A673 (cell line): ENCODE data around the gene SIRPB2. TPM values are rescaled to one million over a fixed set of nuclear protein-coding genes. Genes with fewer than 3 reads are reported as not detected.
A peak's percentile ranks its signal among the peaks of the same experiment; 100 is the strongest.

Experiments used
- BruUV-seq: library from RNA; stranded (reverse); fragments of 400-500 nt; replicated peaks from 2 replicates; lab custom pipeline; 2021; lab: Mats Ljungman, UMichigan
- CTCF ChIA-PET: fragments of 300-600 bp; sonication (Branson Sonifier 250); formaldehyde crosslinking; loops from one replicate; lab custom pipeline; 2022; ENCODE audit warnings: antibody characterized with exemption; lab: Charles Lee
- POLR2A ChIA-PET: fragments of 300-600 bp; sonication (Branson Sonifier 250); formaldehyde crosslinking; loops from one replicate; lab custom pipeline; 2022; ENCODE audit warnings: antibody characterized with exemption; ENCODE audit not compliant: low non-redundant PET; lab: Charles Lee
- DNase-seq: peaks from one replicate; pipeline ENCODE4 v3.0.0-alpha.2; 2015; ENCODE audit warnings: low spot score
- H3K27ac ChIP-seq: fragments of 200-600 bp; sonication (generic); 2 replicates; pipeline ENCODE4 v1.5.1; 2016; ENCODE audit warnings: mixed run types, low read depth, mild to moderate bottlenecking, mixed read lengths, antibody characterized with exemption, low read length; ENCODE audit not compliant: poor library complexity, severe bottlenecking
- H3K27me3 ChIP-seq: fragments of 200-600 bp; sonication (generic); replicated peaks from 2 replicates; pipeline ENCODE4 v1.6.1; 2017; ENCODE audit warnings: mixed run types, low read depth, mild to moderate bottlenecking, mixed read lengths, antibody characterized with exemption, low read length; ENCODE audit not compliant: insufficient read depth, poor library complexity
- H3K36me3 ChIP-seq: fragments of 200-600 bp; sonication (generic); 2 replicates; pipeline ENCODE4 v1.6.1; 2016; ENCODE audit warnings: mixed run types, mild to moderate bottlenecking, mixed read lengths, antibody characterized with exemption, low read length; ENCODE audit not compliant: insufficient read depth, poor library complexity, severe bottlenecking
- H3K4me1 ChIP-seq: fragments of 200-600 bp; sonication (generic); 2 replicates; pipeline ENCODE4 v1.6.1; 2017; ENCODE audit warnings: mixed run types, mild to moderate bottlenecking, mixed read lengths, antibody characterized with exemption, low read length; ENCODE audit not compliant: insufficient read depth, poor library complexity, severe bottlenecking
- H3K4me3 ChIP-seq: fragments of 200-600 bp; sonication (generic); 2 replicates; pipeline ENCODE4 v1.5.1; 2016; ENCODE audit warnings: low read depth, mixed run types, mild to moderate bottlenecking, mixed read lengths, low read length; ENCODE audit not compliant: poor library complexity, severe bottlenecking
- H3K9me3 ChIP-seq: fragments of 200-600 bp; sonication (generic); 2 replicates; pipeline ENCODE4 v1.6.1; 2016; ENCODE audit warnings: mixed run types, low read depth, mild to moderate bottlenecking, mixed read lengths, antibody characterized with exemption, low read length; ENCODE audit not compliant: poor library complexity, severe bottlenecking
- CTCF ChIP-seq: fragments of 300-800, 200-600 bp; sonication (generic); conservative IDR thresholded peaks from 2 replicates; pipeline ENCODE4 v1.5.1; 2017; ENCODE audit warnings: low read depth, mild to moderate bottlenecking, antibody characterized with exemption, low read length, moderate library complexity, mixed read lengths
- EZH2 ChIP-seq: fragments of 200-600 bp; sonication (generic); IDR thresholded peaks from 2 replicates; pipeline ENCODE4 v1.6.1; 2017; ENCODE audit warnings: borderline replicate concordance, low read depth, mild to moderate bottlenecking, mixed read lengths, antibody characterized with exemption, low read length; ENCODE audit not compliant: poor library complexity, severe bottlenecking
- intact Hi-C: fragments of 100-400 bp; cut with micrococcal nuclease; formaldehyde crosslinking; loops from one replicate; pipeline ENCODE4 v1.10.0; 2022; ENCODE audit not compliant: unreplicated experiment
- total RNA-seq: library from RNA; stranded (reverse); gene quantifications from 2 replicates; pipeline ENCODE4 v1.2.3, GENCODE V29; 2021

Gene SIRPB2
- total RNA-seq, 1 experiment from 2014 or later = 3.1 TPM

- Histone ChIP-seq H3K27me3 (no peaks in the 10 kb centered on the region), H3K36me3 (peaks cover 21% of the 10 kb centered on the region), H3K4me3 (no peak overlapping the region), H3K27ac (no peak overlapping the region), H3K4me1 (no peaks in the 10 kb centered on the region), H3K9me3 (no peaks in the 10 kb centered on the region)
- DNase-seq = peak; percentile 36
- intact Hi-C loops = no loop called here
- BruUV-seq = no TSS peak
- TF ChIP-seq EZH2 (no peak), CTCF (peak; percentile 53)
- POLR2A ChIA-PET = no interaction called here
- CTCF ChIA-PET = no interaction called here
These were observed 51.2 kb downstream of the SIRPB2 start for GRCh38 chr20:1440024-1440423.

GRCh38 chr20:1438361-1438760 lies 52.9 kb downstream of the SIRPB2 start:
- CTCF ChIA-PET = interaction anchor here (0.9 to 2.6 kb wide), 2 partner anchors 11 to 15 kb away, joined by 3 to 12 read pairs; no protein-coding TSS in a partner anchor
- intact Hi-C loops = no loop called here
- H3K27me3 ChIP-seq = no peaks in the 10 kb centered on the region
- no TSS peak for BruUV-seq
- TF ChIP-seq CTCF (no peak), EZH2 (no peak)
- H3K4me3 ChIP-seq = no peak overlapping the region
- H3K27ac ChIP-seq = no peak overlapping the region
- POLR2A ChIA-PET = no interaction called here
- H3K36me3 ChIP-seq = peaks cover 5% of the 10 kb centered on the region
- DNase-seq = no peak
- no peaks in the 10 kb centered on the region for H3K4me1 ChIP-seq
- H3K9me3 ChIP-seq = no peaks in the 10 kb centered on the region

GRCh38 chr20:1437235-1437904 lies 53.9 kb downstream of the SIRPB2 start:
- no peaks in the 10 kb centered on the region for H3K4me1 ChIP-seq
- no TSS peak for BruUV-seq
- H3K36me3 ChIP-seq = peaks cover 5% of the 10 kb centered on the region
- H3K27ac ChIP-seq = no peak overlapping the region
- peak; percentile 89 for TF ChIP-seq CTCF
- TF ChIP-seq EZH2 = no peak
- no peaks in the 10 kb centered on the region for H3K9me3 ChIP-seq
- ChIA-PET POLR2A (no interaction called here), CTCF (interaction anchor here (0.6 to 2.6 kb wide), 6 partner anchors 10 to 124 kb away, joined by 3 to 12 read pairs (median 3); no protein-coding TSS in a partner anchor)
- no peaks in the 10 kb centered on the region for H3K27me3 ChIP-seq
- intact Hi-C loops = loop anchor here (1.0 kb wide), 1 partner anchor 124 kb away; no protein-coding TSS in a partner anchor
- no peak overlapping the region for H3K4me3 ChIP-seq
- DNase-seq = peak; percentile 73
